ENCODE results near the gene GMCL2. TPM values are rescaled to one million over a fixed set of nuclear protein-coding genes. Genes with fewer than 3 reads are reported as not detected.

Gene GMCL2
- total RNA-seq, 1 experiment from 2014 or later: not detected

DNA sequence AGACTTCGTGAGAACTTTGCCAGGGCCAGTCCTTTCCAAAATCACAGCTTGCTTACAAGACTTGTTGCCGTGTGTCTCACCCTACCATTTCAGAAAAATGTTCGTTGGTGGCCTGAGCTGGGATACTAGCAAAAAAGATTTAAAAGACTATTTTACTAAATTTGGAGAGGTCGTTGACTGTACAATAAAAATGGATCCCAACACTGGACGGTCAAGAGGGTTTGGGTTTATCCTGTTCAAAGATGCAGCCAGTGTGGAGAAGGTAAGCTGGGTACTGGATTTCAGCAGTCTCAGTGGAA, 18.5 kb upstream of the GMCL2 start:
- Histone ChIP-seq H3K4me3 (ENCODE audit: low read length) (peak overlapping the region; percentile 92), H3K4me2 (ENCODE audit: low read length) (peak overlapping the region; percentile 93), H3K9me2 (replicated peaks; ENCODE audit: low read length) (no peaks in the 10 kb centered on the region), H3K4me1 (ENCODE audit: insufficient read depth, low read length) (peaks cover 31% of the 10 kb centered on the region), H2AFZ (ENCODE audit: low read length) (no peak overlapping the region), H3K9me3 (ENCODE audit: low read length) (no peaks in the 10 kb centered on the region), H4K20me1 (ENCODE audit: low read length) (peaks cover 55% of the 10 kb centered on the region), H3K27ac (ENCODE audit: low read length) (no peak overlapping the region), H3K27me3 (ENCODE audit: low read length) (no peaks in the 10 kb centered on the region), H3K9ac (ENCODE audit: low read length) (peak overlapping the region; percentile 94), H3F3A (ENCODE audit: low read length, unreplicated experiment) (peaks cover 6% of the 10 kb centered on the region), H3K79me2 (ENCODE audit: low read length) (peaks cover 62% of the 10 kb centered on the region), H3K36me3 (ENCODE audit: low read depth, low read length) (peaks cover 54% of the 10 kb centered on the region)
- intact Hi-C loops (cut with micrococcal nuclease): no loop called here
- ChIA-PET CTCF (interaction anchor here (0.6 kb wide), 1 partner anchor 130 kb away, joined by 4 read pairs; no protein-coding TSS in a partner anchor), POLR2A (ENCODE audit: unreplicated experiment) (no interaction called here)
- ATAC-seq: no peak
- no TSS peak for BruUV-seq (replicated peaks)
- TF ChIP-seq, protein P1, sequence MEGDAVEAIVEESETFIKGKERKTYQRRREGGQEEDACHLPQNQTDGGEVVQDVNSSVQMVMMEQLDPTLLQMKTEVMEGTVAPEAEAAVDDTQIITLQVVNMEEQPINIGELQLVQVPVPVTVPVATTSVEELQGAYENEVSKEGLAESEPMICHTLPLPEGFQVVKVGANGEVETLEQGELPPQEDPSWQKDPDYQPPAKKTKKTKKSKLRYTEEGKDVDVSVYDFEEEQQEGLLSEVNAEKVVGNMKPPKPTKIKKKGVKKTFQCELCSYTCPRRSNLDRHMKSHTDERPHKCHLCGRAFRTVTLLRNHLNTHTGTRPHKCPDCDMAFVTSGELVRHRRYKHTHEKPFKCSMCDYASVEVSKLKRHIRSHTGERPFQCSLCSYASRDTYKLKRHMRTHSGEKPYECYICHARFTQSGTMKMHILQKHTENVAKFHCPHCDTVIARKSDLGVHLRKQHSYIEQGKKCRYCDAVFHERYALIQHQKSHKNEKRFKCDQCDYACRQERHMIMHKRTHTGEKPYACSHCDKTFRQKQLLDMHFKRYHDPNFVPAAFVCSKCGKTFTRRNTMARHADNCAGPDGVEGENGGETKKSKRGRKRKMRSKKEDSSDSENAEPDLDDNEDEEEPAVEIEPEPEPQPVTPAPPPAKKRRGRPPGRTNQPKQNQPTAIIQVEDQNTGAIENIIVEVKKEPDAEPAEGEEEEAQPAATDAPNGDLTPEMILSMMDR (conservative IDR thresholded peaks at IDR 0.05; ENCODE audit: low read depth, low read length): no peak
- TF ChIP-seq EZH2 (IDR thresholded peaks at IDR 0.05; ENCODE audit: low read length, unreplicated experiment): no peak
- TF ChIP-seq EZH2phosphoT487 (IDR thresholded peaks at IDR 0.05; ENCODE audit: borderline replicate concordance, low read length): no peak
- no peak for DNase-seq

DNA sequence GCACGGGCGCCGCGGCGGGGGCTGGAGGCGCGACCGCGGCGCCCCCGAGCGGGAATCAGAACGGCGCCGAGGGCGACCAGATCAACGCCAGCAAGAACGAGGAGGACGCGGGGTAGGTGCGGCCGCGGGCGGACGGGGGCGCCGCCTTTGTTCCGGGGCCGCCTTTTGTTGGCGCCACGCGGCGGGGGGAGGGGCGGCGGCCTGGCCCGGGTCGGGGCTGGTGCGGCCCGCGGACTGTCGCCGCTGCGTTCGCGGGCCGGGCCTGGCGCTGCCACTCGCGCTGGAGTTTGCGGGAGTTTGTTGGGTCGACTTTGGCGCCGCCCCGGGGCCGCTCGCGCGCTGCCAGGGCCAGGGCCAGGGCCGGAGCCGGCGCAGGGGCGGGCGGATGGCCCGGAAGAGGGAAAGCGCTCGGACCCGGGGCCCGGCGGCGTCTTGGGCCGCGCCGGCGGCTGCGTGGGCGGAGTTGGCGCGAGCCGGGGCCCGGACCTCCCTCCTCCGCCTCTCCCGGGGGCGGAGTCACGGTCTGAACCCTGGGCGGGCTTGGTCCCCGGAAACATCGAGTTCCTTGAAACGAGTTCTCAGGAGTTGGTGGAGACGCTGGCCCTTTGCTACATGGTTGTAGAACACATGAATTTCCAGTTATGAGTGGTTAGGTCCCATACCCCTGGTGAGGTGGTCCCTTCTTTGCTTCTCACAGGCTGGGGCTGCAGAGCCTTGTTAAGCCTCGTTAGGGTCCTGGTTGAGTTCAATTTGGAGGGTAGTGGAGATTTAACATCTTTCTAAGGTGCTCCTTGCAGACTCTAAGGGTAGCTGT, 18.0 kb upstream of the GMCL2 start:
- intact Hi-C loops (cut with micrococcal nuclease): loop anchor here (5.0 kb wide), 1 partner anchor 53 kb away; the partner anchor contains the start of gene NHP2
- peaks cover 49% of the 10 kb centered on the region for H4K20me1 ChIP-seq (ENCODE audit: low read length)
- no peak overlapping the region for H2AFZ ChIP-seq (ENCODE audit: low read length)
- no peaks in the 10 kb centered on the region for H3K9me2 ChIP-seq (replicated peaks; ENCODE audit: low read length)
- peaks cover 48% of the 10 kb centered on the region for H3K36me3 ChIP-seq (ENCODE audit: low read depth, low read length)
- peak overlapping the region; percentile 21; the same call in 1 of the 2 replicates for H3K27ac ChIP-seq (ENCODE audit: low read length)
- H3K79me2 ChIP-seq (ENCODE audit: low read length): peaks cover 62% of the 10 kb centered on the region
- ATAC-seq (peak; percentile 56), DNase-seq (peak; percentile 74)
- no peaks in the 10 kb centered on the region for H3K9me3 ChIP-seq (ENCODE audit: low read length)
- BruUV-seq (replicated peaks): no TSS peak
- TF ChIP-seq EZH2 (IDR thresholded peaks at IDR 0.05; ENCODE audit: low read length, unreplicated experiment) (no peak), EZH2phosphoT487 (IDR thresholded peaks at IDR 0.05; ENCODE audit: borderline replicate concordance, low read length) (no peak)
- TF ChIP-seq, protein P1 (conservative IDR thresholded peaks at IDR 0.05; ENCODE audit: low read depth, low read length): no peak
- ChIA-PET CTCF (interaction anchor here (0.6 kb wide), 1 partner anchor 130 kb away, joined by 4 read pairs; no protein-coding TSS in a partner anchor), POLR2A (ENCODE audit: unreplicated experiment) (interaction anchor here (0.8 kb wide), 1 partner anchor 52 kb away, joined by 3 read pairs; the partner anchor contains the start of gene NHP2)
- H3K4me2 ChIP-seq (ENCODE audit: low read length): peak overlapping the region; percentile 93
- H3K27me3 ChIP-seq (ENCODE audit: low read length): no peaks in the 10 kb centered on the region
- H3K9ac ChIP-seq (ENCODE audit: low read length): peak overlapping the region; percentile 94
- H3F3A ChIP-seq (ENCODE audit: low read length, unreplicated experiment): peaks cover under 1% of the 10 kb centered on the region
- H3K4me3 ChIP-seq (ENCODE audit: low read length): peak overlapping the region; percentile 92
- peaks cover 31% of the 10 kb centered on the region for H3K4me1 ChIP-seq (ENCODE audit: insufficient read depth, low read length)
